ENCODE measurements around the gene ATG14.
"Not testable (repeated sequence)": the region's sequence is repeated elsewhere in the genome, so short reads cannot be mapped to it uniquely, and the experiment has no call there.

The ATG14 gene

DNA sequence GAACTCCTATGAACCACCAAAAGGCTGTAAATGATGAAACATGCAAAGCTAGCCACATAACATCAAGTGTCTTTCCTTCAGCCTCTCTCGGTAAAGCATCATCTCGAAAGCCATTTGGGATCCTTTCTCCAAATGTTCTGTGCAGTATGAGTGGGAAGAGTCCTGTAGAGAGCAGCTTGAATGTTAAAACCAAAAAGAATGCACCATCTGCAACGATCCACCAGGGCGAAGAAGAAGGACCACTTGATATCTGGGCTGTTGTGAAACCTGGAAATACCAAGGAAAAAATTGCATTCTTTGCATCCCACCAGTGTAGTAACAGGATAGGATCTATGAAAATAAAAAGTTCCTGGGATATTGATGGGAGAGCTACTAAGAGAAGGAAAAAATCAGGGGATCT, 61.2 kb downstream of the ATG14 start:
- no peak for DNase-seq (ENCODE audit: low read depth in 2 of 2)

DNA sequence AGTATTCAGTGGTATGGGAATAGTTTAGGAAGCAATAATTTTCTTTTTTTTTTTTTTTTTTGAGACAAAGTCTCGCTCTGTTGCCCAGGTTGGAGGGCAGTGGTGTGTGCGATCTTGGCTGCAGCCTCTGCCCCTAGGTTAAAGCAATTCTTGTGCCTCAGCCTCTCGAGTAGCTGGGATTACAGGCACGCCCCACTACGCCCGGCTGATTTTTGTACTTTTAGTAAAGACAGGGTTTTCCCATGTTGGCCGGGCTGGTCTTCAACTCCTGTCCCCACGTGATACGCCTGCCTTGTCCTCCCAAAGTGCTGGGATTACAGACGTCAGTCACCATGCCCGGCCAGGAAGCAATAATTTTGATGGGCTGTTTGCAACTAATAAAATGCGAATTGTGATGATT, 62.1 kb downstream of the ATG14 start:
- no peak for DNase-seq (ENCODE audit: low read depth in 2 of 2)

DNA sequence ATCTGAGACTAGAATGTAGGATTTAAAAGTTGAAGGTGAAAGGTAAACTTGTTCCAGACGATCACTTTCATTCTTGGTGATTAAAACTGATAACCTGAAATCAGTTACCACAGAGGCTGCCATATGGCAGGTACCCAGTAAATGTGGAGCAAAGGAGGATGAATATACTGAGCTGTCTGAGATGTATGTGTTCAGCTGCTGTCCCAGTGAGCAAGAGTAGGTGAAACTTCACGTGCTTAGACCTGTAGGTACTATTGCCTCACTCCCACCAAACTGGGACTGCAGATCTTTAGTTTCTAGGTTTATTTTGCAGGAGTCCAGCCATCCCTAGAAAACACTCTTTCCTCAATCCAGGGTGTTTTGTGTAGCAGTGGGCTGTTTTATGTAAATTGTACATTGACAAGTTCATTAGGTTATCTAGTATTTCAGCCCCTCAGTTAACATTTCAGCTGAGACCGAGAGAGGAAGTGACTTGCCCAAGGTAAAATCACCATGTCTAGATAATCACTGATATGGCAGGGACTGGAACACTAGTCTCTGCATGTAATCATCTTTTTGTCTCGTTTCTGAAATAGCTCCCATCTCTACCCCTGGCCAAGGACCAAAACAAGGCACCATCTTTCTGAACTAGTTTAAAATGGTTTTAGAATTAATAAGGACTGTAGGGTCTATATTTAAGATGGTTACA, 62.7 kb downstream of the ATG14 start:
- no peak for DNase-seq (ENCODE audit: low read depth in 2 of 2)

- no peak for DNase-seq (ENCODE audit: low read depth in 2 of 2)
Observed at GRCh38 chr14:55347748-55348147, 63.9 kb downstream of the ATG14 start.

DNA sequence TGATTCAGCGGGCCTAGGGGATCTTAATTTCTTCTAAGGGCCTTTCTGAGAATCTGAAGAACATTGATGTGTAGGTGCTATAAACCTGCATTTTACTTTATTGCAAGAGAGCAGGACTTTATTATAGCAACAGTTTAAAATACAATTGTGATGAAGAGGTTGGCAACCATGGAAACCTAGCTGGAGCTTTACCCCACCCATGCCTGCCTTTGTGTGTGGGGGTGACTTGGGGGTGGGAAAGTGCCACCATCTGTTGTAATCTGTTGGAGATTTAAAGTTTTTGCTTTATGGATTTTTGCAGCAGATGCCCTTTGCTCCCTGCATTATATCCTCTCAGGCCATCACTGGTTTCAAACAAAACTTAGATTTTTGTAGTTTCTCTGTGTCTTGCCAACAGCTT, 64.6 kb downstream of the ATG14 start:
- no peak for DNase-seq (ENCODE audit: low read depth in 2 of 2)

DNA sequence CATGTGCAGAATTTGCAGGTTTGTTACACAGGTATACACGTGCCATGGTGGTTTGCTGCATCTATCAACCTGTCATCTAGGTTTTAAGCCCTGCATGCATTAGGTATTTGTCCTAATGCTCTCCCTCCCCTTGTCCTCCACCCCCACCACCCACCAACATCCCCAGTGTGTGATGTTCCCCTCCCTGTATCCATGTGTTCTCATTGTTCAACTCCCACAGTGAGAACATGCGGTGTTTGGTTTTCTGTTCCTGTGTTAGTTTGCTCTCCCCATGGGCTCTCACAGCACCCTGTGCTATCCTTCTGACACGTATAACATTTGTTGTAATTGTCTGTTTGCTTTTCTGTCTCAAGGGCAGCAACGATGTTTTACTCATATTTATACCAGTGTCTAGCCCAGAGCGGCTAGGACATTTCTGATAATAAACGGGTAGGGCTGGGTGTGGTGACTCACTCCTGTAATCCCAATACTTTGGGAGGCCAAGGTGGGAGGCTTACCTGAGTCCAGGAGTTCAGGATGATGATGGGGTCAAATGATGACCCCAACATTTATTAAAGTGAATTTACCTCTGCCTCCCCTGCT, 67.0 kb downstream of the ATG14 start:
- not testable (repeated sequence) for DNase-seq (ENCODE audit: low read depth in 2 of 2)

GRCh38 chr14:55341781-55342180, 69.8 kb downstream of the ATG14 start:
- no peak for DNase-seq (ENCODE audit: low read depth in 2 of 2)

DNA sequence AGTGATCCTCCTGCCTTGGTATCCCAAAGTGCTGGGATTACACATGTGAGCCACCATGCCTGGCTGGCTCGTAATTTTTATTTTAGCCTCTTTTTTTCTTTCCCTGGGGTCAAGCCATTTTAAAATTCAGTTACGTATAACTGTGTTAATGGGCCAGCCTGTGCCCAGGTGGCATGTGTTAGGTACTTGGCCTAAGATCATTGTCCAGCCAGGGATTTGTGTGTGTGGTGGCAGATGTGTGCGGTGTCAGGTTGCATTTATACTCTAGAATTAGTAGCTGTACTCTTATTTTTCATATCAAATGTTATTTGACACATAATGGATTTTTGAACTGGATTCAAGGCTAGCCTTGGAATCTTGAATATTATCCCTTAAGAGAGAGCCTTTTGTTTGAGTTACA, 71.1 kb downstream of the ATG14 start:
- no peak for DNase-seq (ENCODE audit: low read depth in 2 of 2)

- DNase-seq (ENCODE audit: low read depth in 2 of 2): no peak
Observed at GRCh38 chr14:55339770-55340169, 71.9 kb downstream of the ATG14 start.

DNA sequence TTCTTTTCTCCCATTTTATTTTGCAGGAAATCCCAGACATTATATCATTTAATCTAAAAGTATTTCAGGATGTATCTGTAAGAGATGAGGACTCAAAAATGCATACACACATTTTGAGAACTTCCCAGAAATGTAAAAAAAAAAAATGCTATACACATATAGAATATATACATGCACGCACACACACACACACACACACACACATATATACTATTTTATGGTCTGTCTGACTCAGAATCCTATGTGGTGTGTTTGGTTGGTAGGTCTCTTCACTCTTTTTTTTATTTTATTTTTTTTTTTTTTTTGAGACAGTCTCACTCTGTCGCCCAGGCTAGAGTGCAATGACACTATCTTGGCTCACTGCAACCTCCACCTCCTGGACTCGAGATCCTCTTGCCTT, 74.9 kb downstream of the ATG14 start:
- no peak for DNase-seq (ENCODE audit: low read depth in 2 of 2)

DNA sequence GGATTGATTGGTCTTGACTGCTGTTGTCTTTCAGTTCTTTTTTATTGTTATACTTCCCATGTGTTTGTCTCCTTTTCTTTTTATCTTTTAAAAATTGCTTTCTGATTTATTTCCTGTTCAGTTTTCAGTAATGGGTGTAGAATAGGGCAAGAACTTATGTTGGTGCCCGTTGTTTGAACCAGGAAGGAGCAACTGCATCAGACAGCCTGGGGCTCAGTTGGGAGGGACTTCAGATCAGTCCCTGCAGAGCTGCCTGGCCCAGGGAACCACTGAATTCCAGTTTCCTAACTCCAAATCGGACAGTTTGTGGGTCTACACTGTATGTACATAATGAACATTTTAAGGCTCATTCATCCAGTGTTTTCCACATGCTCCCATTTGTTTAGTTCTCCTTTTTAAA, 75.5 kb downstream of the ATG14 start:
- no peak for DNase-seq (ENCODE audit: low read depth in 2 of 2)

DNA sequence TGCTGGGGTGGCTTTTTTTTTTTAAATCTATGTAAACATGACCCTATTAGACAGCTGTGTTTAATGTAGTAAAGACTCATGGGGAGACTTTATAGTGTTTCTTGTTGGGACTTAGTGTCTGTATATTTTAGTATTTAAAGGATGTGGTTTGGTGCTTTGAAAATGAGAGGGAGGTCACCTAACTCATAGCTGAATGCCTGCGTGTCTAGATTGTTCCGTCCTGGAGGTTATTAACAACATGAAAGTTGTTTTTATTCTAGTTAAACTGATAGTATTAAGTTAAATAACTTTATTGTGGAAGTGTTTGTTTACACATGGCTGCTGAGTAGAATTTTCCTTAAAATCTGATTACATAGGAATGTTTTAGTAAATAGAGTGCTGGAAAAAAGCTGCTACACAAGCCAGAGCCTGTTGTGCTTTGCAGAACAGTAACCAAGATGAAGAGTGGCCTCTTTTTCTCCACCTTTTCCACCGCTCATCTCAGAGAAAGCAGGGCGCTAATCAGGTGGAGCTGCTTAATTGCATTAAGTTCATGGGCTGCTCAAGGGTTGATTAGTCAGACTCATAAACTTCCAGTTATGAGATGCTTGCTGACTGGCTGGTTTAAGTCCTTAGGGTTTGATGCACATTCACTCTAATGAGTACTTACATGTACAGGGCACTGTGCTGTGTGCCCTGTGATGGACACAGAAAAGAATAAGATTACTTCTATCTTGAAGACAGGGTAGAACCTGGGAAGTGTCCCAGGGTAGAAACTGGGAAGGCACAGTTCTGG, 77.7 kb downstream of the ATG14 start:
- DNase-seq (ENCODE audit: low read depth in 2 of 2): no peak

DNA sequence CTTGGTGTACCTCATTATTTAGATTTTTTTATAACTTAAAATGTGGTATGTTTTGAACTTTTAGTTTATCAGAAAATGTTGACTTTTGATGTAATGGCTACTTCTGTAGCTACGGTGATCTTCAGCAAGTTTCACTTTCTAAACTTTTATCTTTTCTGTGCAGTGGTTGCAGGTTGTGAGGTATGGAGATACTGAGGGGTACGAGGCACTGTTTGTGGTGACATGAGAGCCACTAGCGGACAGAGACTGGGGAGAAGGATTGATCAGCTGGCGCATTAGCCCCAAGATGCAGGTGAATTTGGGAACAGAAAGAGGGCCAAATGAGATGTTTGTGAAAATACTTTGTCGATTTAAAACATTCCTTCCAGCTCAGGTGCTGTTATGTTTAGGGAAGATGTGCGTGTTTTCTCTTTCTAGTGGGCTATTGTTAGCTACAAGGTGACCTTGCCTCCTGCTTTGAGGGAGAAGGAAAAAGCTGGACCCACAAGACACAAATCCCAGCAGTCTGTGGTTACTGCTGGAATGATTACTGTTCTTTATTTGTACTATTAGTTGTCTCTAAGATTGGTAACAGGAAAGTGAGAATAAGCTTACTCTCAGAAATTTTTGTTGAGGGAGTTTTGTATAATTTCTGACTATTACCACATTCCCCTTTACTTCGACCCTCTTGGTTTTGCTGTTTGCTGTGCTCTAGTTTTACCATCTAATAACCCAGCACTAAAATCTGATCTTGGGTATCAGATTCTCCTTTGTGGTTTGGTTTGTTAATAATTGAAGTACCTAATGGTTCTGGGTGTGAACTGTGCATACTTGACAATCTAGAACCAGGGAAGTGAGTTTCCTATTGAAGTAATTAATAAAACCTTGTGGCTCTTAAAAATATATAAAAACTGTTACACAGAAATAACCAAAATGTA, 78.7 kb downstream of the ATG14 start:
- DNase-seq (ENCODE audit: low read depth in 2 of 2): no peak

DNA sequence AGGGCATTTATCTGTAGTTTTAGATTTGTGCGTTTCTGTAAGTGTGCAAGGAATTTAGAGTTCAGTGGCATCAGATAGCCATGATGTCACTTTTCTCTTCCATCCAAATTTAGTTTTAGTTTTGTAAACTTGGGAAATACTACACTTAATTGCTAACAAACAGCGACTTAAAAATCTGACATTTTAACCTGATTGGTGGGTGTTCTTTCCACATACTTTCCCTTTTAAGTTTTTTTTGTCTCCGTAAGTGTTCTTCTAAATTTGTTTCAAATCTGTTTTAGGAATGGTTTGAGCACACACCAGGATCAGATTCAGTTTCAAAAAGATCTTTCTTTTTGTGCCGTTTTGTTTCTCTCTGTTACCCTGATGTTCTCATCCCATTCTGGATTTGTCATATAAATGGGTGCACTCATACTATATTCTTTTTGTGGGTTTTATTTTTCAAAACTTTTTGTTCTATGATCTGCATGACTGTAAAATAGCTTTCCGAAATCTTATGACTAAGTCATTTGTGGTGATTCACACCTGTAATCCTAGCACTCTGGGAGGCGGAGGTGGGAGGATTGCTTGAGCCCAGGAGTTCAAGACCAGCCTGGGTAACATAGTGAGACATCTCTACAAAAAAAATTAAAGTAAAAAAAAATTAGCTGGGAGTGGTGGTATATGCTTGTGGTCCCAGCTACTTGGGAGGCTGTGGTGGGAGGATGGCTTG, 81.5 kb downstream of the ATG14 start:
- no peak for DNase-seq (ENCODE audit: low read depth in 2 of 2)

- no peak for DNase-seq (ENCODE audit: low read depth in 2 of 2)
Observed at GRCh38 chr14:55328317-55328716, 83.3 kb downstream of the ATG14 start.

- DNase-seq (ENCODE audit: low read depth in 2 of 2): no peak
Observed at GRCh38 chr14:55327179-55327578, 84.5 kb downstream of the ATG14 start.

DNA sequence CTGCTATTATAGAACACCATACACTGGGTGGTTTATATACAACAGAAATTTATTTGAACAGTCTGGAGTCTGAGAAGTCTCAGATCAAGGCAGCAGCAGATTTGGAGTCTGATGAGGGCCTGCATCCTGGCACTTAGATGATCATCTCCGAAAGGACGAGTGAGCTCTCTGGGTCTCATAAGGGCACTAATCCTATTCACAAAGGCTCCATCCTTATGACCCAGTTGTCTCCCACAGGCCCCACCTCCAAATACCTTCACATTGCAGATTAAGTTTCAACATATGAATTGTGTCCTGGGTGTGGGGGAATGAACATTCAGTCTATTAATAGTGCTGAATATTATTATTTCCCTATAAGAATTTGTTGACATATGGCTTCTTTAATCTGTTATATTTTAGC, 86.8 kb downstream of the ATG14 start:
- no peak for DNase-seq (ENCODE audit: low read depth in 2 of 2)

DNA sequence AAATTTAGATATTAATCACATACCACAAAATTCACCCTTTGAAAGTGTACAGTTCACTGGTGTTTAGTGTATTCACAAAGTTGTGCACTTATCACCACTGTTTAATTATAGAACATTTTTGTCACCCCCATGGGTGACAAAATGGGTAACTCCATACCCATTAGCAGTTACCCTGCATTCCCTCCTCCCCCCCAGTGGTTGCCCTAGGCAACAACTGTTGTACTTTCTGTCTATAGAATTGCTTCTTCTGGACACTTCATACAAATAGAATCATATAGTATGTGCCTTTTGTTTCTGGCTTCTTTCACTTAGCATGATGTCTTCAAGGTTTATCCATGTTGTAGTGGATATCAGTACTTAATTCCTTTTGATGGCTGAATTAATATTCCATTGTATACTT, 87.7 kb downstream of the ATG14 start:
- no peak for DNase-seq (ENCODE audit: low read depth in 2 of 2)

GRCh38 chr14:55318694-55319093, 92.9 kb downstream of the ATG14 start:
- DNase-seq (ENCODE audit: low read depth in 2 of 2): no peak

GRCh38 chr14:55317542-55318306, 93.9 kb downstream of the ATG14 start:
- no peak for DNase-seq (ENCODE audit: low read depth in 2 of 2)

DNA sequence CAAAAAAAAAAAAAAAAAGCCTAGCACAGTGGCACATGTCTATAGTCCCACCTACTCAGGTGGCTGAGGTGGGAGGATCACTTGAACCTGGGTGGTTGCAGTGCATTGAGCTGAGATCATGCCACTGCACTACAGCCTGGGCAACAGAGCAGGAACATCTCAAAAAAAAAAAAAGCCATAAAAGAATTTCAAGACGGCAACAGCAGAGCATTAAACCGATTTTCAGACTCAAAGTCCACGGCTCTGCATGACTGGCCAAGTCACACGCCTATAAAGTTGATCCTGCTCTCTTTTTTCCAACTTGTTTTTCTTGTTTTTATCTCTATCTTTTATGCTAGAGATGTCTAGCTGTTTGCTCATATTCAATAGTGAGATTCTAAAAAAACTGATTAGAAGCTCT, 95.1 kb downstream of the ATG14 start:
- no peak for DNase-seq (ENCODE audit: low read depth in 2 of 2)

All from activated CD8-positive, alpha-beta memory T cell treated with anti-CD3 and anti-CD28 coated beads for 4 hours (primary cell).